Suppressor macrophage (primary cell): ENCODE results near the gene PPIP5K1.

Experiments
- DNase-seq, 4 experiments: peaks; one replicate each; pipeline ENCODE4 v3.0.0-alpha.2; 2020 to 2022

The PPIP5K1 gene

DNA sequence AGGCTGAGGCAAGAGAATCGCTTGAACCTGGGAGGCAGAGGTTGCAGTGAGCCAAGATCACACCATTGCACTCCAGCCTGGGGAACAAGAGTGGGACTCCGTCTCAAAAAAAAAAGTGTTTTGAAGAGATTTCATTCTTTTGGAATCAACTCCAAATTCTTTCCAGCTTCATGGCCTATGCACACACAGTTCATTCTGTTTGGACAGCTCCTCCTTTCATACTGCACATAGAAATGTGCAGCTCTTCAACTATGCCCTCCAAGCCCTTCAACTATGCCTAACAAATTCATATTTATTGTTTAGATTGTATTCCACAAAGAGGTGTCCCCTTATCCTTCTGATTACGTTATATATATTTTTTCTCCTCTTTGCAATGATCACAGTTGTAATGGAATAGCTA lies 101.2 kb downstream of the PPIP5K1 start:
- no peak for DNase-seq

- DNase-seq: no peak
Measured at GRCh38 chr15:43487271-43487895, 102.6 kb downstream of the PPIP5K1 start.

- peak in 2 of 4 experiments; percentile 8 to 10 for DNase-seq
Measured at GRCh38 chr15:43484455-43484854, 105.6 kb downstream of the PPIP5K1 start.
